ENCODE measurements around the gene PIP5K1B.

- no peak for TF ChIP-seq POLR2AphosphoS5 (IDR thresholded peaks at IDR 0.05; ENCODE audit: borderline replicate concordance, low read depth, low read length)
- no peak for TF ChIP-seq EZH2 (IDR thresholded peaks at IDR 0.05)
Measured at GRCh38 chr9:69047371-69047770, 342.3 kb downstream of the PIP5K1B start.
